PFSK-1 (cell line): ENCODE results near the gene FUBP1.

Experiments
- FOXP2 ChIP-seq: optimal IDR thresholded peaks from 2 replicates; pipeline ENCODE3; 2011; ENCODE audit warnings: borderline replicate concordance, control low read depth, inconsistent platforms; ENCODE audit not compliant: insufficient read depth; ENCODE audit errors: extremely low read length, extremely low read depth
- POLR2AphosphoS5 ChIP-seq: IDR thresholded peaks from 2 replicates; pipeline ENCODE4 v1.6.1; 2012; ENCODE audit warnings: low read depth, mild to moderate bottlenecking, control low read depth, low read length, moderate library complexity
- REST ChIP-seq, 2 experiments: IDR thresholded peaks; 2 replicates each; pipeline versions ENCODE4 v1.6.1 to v1.8.0; 2011 to 2012; ENCODE audit warnings: low read depth in 2 of 2, low read length in 2 of 2, control low read depth in 1 of 2, inconsistent platforms in 1 of 2, mild to moderate bottlenecking in 1 of 2, moderate library complexity in 1 of 2; ENCODE audit not compliant: insufficient read depth in 1 of 2
- TAF1 ChIP-seq: IDR thresholded peaks from 2 replicates; pipeline ENCODE4 v1.6.1; 2012; ENCODE audit warnings: low read length, control low read depth, borderline replicate concordance; ENCODE audit not compliant: insufficient read depth

- TF ChIP-seq REST (IDR thresholded peaks at IDR 0.05; ENCODE audit: insufficient read depth in 1 of 2, low read depth in 2 of 2, low read length in 2 of 2) (no peak), FOXP2 (no peak), POLR2AphosphoS5 (no peak), TAF1 (no peak)
These were observed 20.0 kb downstream of the FUBP1 start for GRCh38 chr1:77958850-77959249.
